Measurements from ENCODE around the gene KDM4D.

Gene KDM4D

GRCh38 chr11:94973099-94973968, at the start of gene KDM4D, which contains the start of gene CWC15:
Gene KDM4D, plus strand, starts transcription at chr11:94973709. Its CDS starts 23,664 bp downstream, at chr11:94997373.
Gene CWC15, minus strand, starts transcription at chr11:94973556. Its CDS starts 1,371 bp downstream, at chr11:94972185.
- H3K4me3 ChIP-seq (ENCODE audit: low read length), result peak within 1 kb of the TSS; percentile 95
- peak; percentile 73 for DNase-seq (ENCODE audit: low read depth)
- no peak for TF ChIP-seq CTCF (conservative IDR thresholded peaks at IDR 0.05; ENCODE audit: low read depth, low read length)

DNA sequence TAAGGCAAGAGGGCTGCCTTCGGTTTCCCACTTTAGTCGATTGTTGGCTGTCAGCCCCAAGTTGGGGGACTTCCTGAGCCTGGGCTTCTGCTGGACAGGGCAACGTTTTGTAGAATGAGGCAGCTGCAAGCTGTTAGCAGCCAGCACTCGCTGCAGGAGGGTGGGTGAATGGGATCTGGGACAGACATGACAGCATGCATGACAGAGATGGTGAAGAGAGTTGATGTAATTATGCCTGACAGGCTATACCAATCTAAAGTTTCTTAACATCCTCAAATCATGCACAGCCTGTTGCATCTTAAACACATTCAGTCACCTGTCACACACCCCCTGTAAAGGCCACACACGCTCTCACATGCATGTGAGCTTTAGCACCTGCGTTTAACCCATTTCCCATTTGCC, 49.3 kb upstream of the KDM4D start:
- TF ChIP-seq CTCF (conservative IDR thresholded peaks at IDR 0.05; ENCODE audit: low read depth, low read length), result no peak
- no peak for DNase-seq (ENCODE audit: low read depth)
- H3K4me3 ChIP-seq (ENCODE audit: low read length), result no peak overlapping the region

DNA sequence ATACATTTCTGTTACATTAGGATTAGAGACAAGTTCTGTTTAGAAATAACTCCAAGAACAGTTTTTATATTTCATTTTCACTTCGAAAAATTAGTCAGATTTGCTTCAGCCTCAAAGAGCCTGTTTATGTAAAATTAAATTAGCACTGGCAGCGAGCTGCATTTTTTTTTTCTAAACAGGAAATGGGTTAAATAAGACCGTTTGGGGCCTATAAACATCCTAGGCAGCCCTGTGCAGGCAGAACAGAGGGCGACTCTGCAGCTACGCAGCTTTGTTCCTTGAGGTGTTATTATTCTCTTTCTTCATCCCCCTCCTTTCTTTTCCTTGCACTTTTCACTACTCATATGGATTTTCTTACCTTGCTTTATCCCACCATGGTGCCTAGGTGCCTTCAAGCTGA, 48.9 kb upstream of the KDM4D start:
- no peak for TF ChIP-seq CTCF (conservative IDR thresholded peaks at IDR 0.05; ENCODE audit: low read depth, low read length)
- no peak for DNase-seq (ENCODE audit: low read depth)
- H3K4me3 ChIP-seq (ENCODE audit: low read length), result no peak overlapping the region

- no peak overlapping the region for H3K4me3 ChIP-seq (ENCODE audit: low read length)
- no peak for TF ChIP-seq CTCF (conservative IDR thresholded peaks at IDR 0.05; ENCODE audit: low read depth, low read length)
- DNase-seq (ENCODE audit: low read depth), result no peak
These were observed 47.9 kb upstream of the KDM4D start for GRCh38 chr11:94925422-94926270.

- TF ChIP-seq CTCF (conservative IDR thresholded peaks at IDR 0.05; ENCODE audit: low read depth, low read length), result no peak
- no peak overlapping the region for H3K4me3 ChIP-seq (ENCODE audit: low read length)
- DNase-seq (ENCODE audit: low read depth), result no peak
These were observed 47.3 kb upstream of the KDM4D start for GRCh38 chr11:94926271-94926625.

DNA sequence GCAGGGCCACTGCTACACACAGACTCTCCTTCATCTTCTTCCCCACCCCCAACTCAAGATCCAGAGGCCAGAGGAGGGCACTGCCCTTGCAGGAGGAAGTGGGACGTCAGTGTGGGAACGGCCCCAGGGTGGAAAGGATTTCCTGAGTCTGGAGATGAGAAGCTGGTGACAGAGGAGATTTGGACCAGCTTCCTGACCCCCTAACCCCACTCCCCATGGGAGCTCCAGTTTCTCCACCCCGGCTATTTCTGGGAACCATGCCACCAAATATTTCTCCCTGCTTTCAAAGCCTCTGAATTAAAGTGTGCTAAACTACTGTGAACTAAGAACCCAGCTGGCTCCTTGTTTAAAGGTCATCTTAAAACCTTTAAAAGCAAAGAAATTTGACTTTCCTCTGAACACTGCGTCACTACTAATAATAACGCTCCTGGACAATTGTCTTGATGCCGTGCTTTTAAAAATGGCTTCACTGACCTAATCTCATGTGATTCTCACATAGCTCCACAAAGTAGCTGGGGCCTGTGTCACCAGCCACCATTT, 46.7 kb upstream of the KDM4D start:
- no peak for TF ChIP-seq CTCF (conservative IDR thresholded peaks at IDR 0.05; ENCODE audit: low read depth, low read length)
- H3K4me3 ChIP-seq (ENCODE audit: low read length), result no peak overlapping the region
- peak; percentile 89 for DNase-seq (ENCODE audit: low read depth)

All from retinal pigment epithelial cell (primary cell).